GM12865 (cell line): Measurements from ENCODE around the gene LRRC4C.
A peak's percentile ranks its signal among the peaks of the same experiment; 100 is the strongest.

Experiments used
- DNase-seq: peaks from one replicate; pipeline ENCODE4 v3.0.0; 2010; ENCODE audit warnings: low read depth
- H3K4me3 ChIP-seq: 2 replicates; pipeline ENCODE4 v1.5.1; 2011; ENCODE audit warnings: mild to moderate bottlenecking, low read depth, low read length, control low read depth
- TF ChIP-seq, protein P1 (sequence below): IDR thresholded peaks from 2 replicates; pipeline ENCODE4 v1.5.1; 2011; ENCODE audit warnings: low read length, control low read depth, low read depth, inconsistent platforms; ENCODE audit not compliant: insufficient read depth; ENCODE audit errors: missing control alignments

LRRC4C gene

DNA sequence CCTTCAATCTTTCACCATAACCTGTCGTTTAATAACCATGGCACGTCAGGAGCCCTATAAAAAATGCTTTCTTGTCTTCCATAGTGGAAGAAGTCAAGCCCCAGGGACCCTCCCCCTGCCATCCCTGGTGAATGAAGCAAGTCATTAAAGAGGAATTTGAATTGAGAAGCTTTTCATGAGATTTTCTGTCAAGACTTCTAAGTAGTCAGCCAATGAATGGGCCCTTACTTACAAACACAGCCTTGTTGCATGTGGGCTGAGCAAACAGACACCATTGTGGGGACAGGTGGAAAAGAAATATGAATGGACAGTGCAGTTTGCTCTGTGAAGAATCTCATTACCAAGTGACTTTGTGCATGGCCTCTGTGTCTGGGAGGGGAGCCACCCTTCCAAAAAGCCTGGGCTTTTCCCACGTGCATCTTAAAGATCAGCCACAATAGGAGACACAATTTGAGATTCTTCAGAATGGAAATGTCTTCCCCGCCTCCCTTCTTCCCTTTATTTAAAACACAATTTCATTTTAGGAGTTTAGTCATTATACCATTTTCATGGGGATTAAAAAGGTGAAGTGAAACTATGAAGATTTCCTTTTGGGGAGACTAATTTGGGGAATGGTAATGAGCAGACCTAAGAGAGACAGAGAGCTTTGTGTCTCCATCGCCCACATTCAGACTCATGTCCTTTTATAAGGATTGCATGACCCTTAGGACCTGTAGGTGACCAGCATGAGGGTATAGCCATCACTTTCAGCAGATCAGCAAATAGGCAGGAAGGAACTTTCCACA, 152.0 kb downstream of the LRRC4C start:
- H3K4me3 ChIP-seq, result no peak overlapping the region
- TF ChIP-seq, protein P1, sequence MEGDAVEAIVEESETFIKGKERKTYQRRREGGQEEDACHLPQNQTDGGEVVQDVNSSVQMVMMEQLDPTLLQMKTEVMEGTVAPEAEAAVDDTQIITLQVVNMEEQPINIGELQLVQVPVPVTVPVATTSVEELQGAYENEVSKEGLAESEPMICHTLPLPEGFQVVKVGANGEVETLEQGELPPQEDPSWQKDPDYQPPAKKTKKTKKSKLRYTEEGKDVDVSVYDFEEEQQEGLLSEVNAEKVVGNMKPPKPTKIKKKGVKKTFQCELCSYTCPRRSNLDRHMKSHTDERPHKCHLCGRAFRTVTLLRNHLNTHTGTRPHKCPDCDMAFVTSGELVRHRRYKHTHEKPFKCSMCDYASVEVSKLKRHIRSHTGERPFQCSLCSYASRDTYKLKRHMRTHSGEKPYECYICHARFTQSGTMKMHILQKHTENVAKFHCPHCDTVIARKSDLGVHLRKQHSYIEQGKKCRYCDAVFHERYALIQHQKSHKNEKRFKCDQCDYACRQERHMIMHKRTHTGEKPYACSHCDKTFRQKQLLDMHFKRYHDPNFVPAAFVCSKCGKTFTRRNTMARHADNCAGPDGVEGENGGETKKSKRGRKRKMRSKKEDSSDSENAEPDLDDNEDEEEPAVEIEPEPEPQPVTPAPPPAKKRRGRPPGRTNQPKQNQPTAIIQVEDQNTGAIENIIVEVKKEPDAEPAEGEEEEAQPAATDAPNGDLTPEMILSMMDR, result no peak
- DNase-seq, result peak; percentile 37

GRCh38 chr11:41306431-41306830, 153.0 kb downstream of the LRRC4C start:
- peak; percentile 47 for DNase-seq
- TF ChIP-seq, protein P1, result no peak
- H3K4me3 ChIP-seq, result no peak overlapping the region

DNA sequence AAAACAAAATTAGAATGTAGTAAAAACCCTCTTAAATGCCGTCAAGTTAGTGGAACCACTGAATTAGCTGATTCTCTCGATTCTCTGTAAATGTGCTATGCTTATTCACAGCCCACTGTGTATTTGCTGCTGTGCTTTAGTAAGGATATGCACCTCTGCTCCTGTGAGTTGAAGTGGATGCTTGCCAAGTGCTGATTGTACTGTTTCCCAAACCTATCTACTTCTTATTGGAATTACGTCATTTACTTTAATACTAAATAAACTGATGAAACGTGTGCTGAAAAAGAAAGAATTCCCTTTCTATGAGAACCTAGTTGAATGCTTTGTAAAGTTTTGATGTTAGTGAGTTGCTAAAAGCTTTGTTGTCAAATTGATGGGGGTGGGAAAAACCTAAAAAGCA, 158.4 kb downstream of the LRRC4C start:
- no peak for DNase-seq
- TF ChIP-seq, protein P1, result no peak

GRCh38 chr11:41289408-41289807, 170.0 kb downstream of the LRRC4C start:
- peak; percentile 73 for DNase-seq
- no peak overlapping the region for H3K4me3 ChIP-seq
- TF ChIP-seq, protein P1, result peak; percentile 23

More for the DNA sequence above, 158.4 kb downstream of the LRRC4C start:
- no peak overlapping the region for H3K4me3 ChIP-seq

DNA sequence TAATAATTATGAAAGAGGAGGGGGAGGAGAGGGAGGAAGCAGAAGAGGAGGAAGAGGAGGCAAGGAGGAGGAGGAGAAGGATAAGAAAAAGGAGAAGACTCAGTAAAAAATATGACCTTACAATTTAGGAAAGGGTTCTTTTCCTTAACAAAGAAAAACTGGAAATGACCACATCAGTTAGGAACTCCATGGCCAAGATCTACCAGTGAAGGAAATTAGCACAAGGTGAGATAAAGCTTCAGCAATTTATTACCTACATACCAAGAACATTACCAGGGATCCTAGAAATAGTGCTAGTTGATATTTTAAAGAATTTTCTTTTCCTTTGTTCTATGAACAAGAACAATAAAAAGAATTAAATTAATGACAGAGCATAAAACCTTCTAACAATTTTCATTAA, 172.7 kb downstream of the LRRC4C start:
- DNase-seq, result no peak
- TF ChIP-seq, protein P1, result no peak
- H3K4me3 ChIP-seq, result no peak overlapping the region

GRCh38 chr11:41284354-41284753, 175.1 kb downstream of the LRRC4C start:
- TF ChIP-seq, protein P1, result no peak
- DNase-seq, result no peak
- no peak overlapping the region for H3K4me3 ChIP-seq
